Measurements from ENCODE around the gene PCP2. TPM values are rescaled to one million over a fixed set of nuclear protein-coding genes. Genes with fewer than 3 reads are reported as not detected.

Gene PCP2
- total RNA-seq, 1 experiment from 2014 or later: not detected

GRCh38 chr19:7589822-7590221, 43.7 kb downstream of the PCP2 start:
- H3K4me2 ChIP-seq (ENCODE audit: insufficient read depth, insufficient read length, low read length): no peak overlapping the region
- H3K23me2 ChIP-seq (ENCODE audit: insufficient read length, low read depth, low read length, poor library complexity, severe bottlenecking): no peaks in the 10 kb centered on the region
- H3K4ac ChIP-seq (ENCODE audit: low read depth, low read length): no peak overlapping the region
- H2BK5ac ChIP-seq (ENCODE audit: insufficient read length, low read length): no peak overlapping the region
- H3K4me3 Mint-ChIP-seq: no peak overlapping the region
- no peak overlapping the region for H3K27ac Mint-ChIP-seq
- H2BK120ac ChIP-seq (ENCODE audit: low read depth, low read length, poor library complexity, severe bottlenecking): no peak overlapping the region
- no peaks in the 10 kb centered on the region for H3K79me2 ChIP-seq (ENCODE audit: insufficient read depth, low read length)
- no peaks in the 10 kb centered on the region for H4K20me1 ChIP-seq (ENCODE audit: control insufficient read depth, insufficient read depth, insufficient read length)
- H2BK15ac ChIP-seq (ENCODE audit: low read depth, low read length): no peak overlapping the region
- no peak overlapping the region for H3K14ac ChIP-seq (ENCODE audit: insufficient read depth, low read length)
- no peak overlapping the region for H3K56ac ChIP-seq (ENCODE audit: insufficient read length, low read depth, low read length)
- H3K9me3 ChIP-seq (ENCODE audit: control insufficient read depth, low read depth, low read length): no peaks in the 10 kb centered on the region
- H3K36me3 Mint-ChIP-seq (ENCODE audit: insufficient read depth in 1 of 3, low read depth in 3 of 3): no peaks in the 10 kb centered on the region
- H3T11ph ChIP-seq (ENCODE audit: low read length): no peak overlapping the region
- no peaks in the 10 kb centered on the region for H3K79me1 ChIP-seq (ENCODE audit: insufficient read depth, low read depth, low read length, poor library complexity, severe bottlenecking)
- H3K4me1 Mint-ChIP-seq: peaks cover 0 to 3% of the 10 kb centered on the region in 2 experiments; a peak in 1 of 4 replicates
- H2BK12ac ChIP-seq (ENCODE audit: insufficient read length, low read depth, low read length): no peak overlapping the region
- H2AK5ac ChIP-seq (ENCODE audit: insufficient read length, low read length): no peak overlapping the region
- H3K27me3 ChIP-seq (ENCODE audit: insufficient read depth, low read length): no peaks in the 10 kb centered on the region
- H4K8ac ChIP-seq (replicated peaks; ENCODE audit: insufficient read length, low read depth, low read length): no peak overlapping the region
- H4K91ac ChIP-seq (ENCODE audit: insufficient read length, low read depth, low read length): no peak overlapping the region
- H3K4me1 ChIP-seq (ENCODE audit: insufficient read depth, low read length): no peaks in the 10 kb centered on the region
- no peaks in the 10 kb centered on the region for H3K9me3 Mint-ChIP-seq
- TF ChIP-seq, protein P1, sequence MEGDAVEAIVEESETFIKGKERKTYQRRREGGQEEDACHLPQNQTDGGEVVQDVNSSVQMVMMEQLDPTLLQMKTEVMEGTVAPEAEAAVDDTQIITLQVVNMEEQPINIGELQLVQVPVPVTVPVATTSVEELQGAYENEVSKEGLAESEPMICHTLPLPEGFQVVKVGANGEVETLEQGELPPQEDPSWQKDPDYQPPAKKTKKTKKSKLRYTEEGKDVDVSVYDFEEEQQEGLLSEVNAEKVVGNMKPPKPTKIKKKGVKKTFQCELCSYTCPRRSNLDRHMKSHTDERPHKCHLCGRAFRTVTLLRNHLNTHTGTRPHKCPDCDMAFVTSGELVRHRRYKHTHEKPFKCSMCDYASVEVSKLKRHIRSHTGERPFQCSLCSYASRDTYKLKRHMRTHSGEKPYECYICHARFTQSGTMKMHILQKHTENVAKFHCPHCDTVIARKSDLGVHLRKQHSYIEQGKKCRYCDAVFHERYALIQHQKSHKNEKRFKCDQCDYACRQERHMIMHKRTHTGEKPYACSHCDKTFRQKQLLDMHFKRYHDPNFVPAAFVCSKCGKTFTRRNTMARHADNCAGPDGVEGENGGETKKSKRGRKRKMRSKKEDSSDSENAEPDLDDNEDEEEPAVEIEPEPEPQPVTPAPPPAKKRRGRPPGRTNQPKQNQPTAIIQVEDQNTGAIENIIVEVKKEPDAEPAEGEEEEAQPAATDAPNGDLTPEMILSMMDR (conservative IDR thresholded peaks at IDR 0.05): no peak
- no peak overlapping the region for H3K9ac ChIP-seq (ENCODE audit: extremely low read depth, insufficient read length, low read length)
- H3K27me3 Mint-ChIP-seq (ENCODE audit: low read depth): peaks cover 38% of the 10 kb centered on the region
- DNase-seq: no peak
- no peak overlapping the region for H2BK20ac ChIP-seq (ENCODE audit: low read depth, low read length, poor library complexity, severe bottlenecking)
- H2AFZ ChIP-seq (ENCODE audit: low read length): no peak overlapping the region
- no peak overlapping the region for H3K27ac ChIP-seq (ENCODE audit: insufficient read length, low read depth, low read length)
- no peak overlapping the region for H4K5ac ChIP-seq (ENCODE audit: insufficient read length, low read depth, low read length)
- no CpG with 5 or more reads among the region's 7 CpGs for WGBS (ENCODE audit: extremely low coverage, insufficient read length, low lambda C conversion rate)
- H3K23ac ChIP-seq (ENCODE audit: insufficient read length, low read depth, low read length): no peak overlapping the region
- no peak overlapping the region for H3K18ac ChIP-seq (ENCODE audit: insufficient read length, low read depth, low read length)
